GM12865 (cell line): ENCODE measurements around the gene EFCAB11.

Experiments
- DNase-seq: peaks from one replicate; pipeline ENCODE4 v3.0.0; 2010; ENCODE audit warnings: low read depth
- H3K4me3 ChIP-seq: 2 replicates; pipeline ENCODE4 v1.5.1; 2011; ENCODE audit warnings: mild to moderate bottlenecking, low read depth, low read length, control low read depth
- TF ChIP-seq, protein P1 (sequence below): IDR thresholded peaks from 2 replicates; pipeline ENCODE4 v1.5.1; 2011; ENCODE audit warnings: low read length, control low read depth, low read depth, inconsistent platforms; ENCODE audit not compliant: insufficient read depth; ENCODE audit errors: missing control alignments

Gene EFCAB11

DNA sequence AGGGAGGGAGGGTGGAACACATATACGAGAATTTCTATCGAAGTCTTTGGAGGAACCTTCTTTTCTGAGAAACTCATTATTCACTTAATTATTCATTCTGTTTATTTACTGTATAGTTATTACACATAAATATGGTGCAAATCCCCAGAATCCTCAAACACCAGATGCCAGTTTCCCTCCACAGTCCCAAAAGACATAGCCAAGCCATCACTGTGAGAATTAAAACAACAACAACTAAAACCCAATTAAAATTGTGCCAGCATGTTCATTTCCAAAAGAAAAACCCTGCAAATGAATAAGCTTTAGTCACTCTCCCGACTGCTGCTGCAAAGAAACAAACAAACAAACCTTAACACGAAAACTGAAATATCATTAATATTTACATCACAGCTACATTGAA, 173.5 kb downstream of the EFCAB11 start:
- no peak overlapping the region for H3K4me3 ChIP-seq
- DNase-seq = no peak
- TF ChIP-seq, protein P1, sequence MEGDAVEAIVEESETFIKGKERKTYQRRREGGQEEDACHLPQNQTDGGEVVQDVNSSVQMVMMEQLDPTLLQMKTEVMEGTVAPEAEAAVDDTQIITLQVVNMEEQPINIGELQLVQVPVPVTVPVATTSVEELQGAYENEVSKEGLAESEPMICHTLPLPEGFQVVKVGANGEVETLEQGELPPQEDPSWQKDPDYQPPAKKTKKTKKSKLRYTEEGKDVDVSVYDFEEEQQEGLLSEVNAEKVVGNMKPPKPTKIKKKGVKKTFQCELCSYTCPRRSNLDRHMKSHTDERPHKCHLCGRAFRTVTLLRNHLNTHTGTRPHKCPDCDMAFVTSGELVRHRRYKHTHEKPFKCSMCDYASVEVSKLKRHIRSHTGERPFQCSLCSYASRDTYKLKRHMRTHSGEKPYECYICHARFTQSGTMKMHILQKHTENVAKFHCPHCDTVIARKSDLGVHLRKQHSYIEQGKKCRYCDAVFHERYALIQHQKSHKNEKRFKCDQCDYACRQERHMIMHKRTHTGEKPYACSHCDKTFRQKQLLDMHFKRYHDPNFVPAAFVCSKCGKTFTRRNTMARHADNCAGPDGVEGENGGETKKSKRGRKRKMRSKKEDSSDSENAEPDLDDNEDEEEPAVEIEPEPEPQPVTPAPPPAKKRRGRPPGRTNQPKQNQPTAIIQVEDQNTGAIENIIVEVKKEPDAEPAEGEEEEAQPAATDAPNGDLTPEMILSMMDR = no peak

DNA sequence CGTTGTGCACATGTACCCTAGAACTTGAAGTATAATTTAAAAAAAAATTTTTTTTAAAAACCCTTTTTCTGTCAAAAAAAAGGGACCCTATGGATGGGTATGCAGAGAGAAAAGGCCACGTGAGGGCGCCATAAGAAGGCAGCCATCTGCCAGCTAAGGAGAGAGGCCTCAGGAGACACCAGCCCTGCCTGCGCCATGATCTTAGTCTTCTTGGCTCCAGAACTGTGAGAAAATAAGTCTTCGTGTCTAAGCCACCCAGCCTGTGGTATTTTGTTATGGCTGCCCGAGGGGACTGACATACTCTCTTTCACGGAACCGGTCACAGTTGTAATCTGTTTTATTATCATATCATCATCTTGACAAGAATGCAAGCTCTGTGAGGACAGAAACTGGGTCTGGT, 174.8 kb downstream of the EFCAB11 start:
- DNase-seq = no peak
- TF ChIP-seq, protein P1 = no peak
- H3K4me3 ChIP-seq = no peak overlapping the region

DNA sequence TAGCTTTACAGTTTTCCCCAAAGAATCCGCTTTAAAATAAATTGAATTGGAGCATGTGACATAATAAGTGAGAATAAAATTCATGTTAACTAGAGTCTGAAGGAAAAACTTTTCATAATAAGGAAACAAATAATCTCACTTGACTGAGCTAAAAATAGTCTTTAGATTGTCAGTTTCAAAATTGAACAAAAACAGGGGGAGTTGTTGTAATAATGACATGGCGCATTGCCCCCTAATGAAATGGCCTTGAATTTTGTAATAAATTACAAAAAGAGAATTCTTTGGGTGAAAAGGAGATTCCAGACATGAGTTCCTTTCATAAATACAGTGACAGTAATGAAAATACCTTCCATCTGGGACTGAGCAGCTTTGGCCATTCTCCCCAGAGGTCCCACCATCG, 178.6 kb downstream of the EFCAB11 start:
- TF ChIP-seq, protein P1 = no peak
- DNase-seq = no peak
- H3K4me3 ChIP-seq = no peak overlapping the region

DNA sequence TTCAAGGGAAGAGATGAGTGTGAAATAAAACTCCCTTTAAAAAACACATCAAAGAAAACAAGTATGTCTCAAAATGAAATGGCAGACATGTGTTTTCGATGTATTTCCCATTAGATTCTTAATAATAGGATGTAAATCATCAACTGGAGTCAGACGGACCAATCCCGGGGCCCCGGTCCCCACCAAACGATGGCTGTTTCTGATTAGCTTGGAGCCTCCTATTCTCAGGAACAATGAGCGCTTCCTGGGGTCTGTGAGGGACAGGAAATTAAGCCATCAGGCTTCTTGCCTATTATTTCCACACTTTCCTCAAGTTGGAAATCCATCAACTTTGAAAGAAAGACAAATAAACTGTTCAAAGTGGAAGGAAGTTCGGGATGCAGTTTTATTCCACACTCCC, 179.4 kb downstream of the EFCAB11 start:
- no peak overlapping the region for H3K4me3 ChIP-seq
- DNase-seq = no peak
- TF ChIP-seq, protein P1 = no peak

DNA sequence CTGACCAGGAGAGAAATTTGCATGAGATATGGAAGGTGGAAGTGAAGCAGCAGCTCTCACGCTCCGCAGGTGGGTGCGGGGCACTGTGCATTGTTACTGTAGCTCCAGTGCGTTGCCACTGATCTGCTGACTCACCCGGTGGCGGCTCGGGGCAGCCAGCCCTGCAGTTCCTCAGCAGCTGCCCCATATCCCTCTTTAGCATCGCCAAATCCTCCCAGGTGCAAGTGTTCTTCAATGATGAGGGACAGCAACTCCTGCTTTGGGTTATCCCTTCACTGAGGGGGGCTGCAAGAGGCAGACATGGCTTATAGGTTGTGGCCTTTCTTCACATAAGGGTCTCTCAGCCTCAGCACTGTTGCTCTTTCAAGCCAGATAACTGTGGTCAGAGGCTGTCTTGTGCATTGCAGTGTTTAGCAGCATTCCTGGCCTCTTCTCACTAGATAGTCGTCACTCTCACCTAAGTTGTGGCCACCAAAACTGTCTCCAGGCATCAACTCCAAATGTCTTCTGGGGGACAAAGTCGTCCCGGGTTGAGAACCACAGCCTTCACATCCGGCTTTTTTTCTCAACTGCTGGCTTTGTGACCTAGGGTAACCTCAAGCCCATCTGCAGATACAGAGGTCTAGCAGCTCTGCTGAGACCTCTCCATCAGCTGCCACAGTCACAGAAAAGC, 180.8 kb downstream of the EFCAB11 start:
- DNase-seq = peak; percentile 94
- H3K4me3 ChIP-seq = peak overlapping the region; percentile 19; the same call in 1 of the 2 replicates

DNA sequence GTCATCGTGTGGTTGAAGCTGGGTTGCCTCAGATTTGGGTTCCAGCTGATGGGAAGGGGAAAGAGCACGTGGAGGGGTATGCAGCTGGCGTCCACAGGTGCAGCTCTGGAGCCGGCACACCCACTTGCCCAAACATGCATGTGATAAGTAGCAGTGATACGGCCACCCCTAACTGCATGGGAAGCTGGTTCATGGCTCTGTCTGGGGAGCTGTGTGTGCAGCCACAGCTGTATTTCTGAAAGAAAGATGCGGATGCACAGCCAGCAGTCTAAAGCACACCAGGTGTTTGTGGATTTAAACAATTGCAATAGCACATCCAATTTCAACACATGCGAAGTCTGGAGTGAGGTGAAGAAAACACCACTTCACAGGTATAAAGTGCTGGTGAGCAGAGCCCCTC, 181.4 kb downstream of the EFCAB11 start:
- DNase-seq = peak; percentile 83
- TF ChIP-seq, protein P1 = no peak
- H3K4me3 ChIP-seq = peak overlapping the region; percentile 19

More for the DNA sequence above, 180.8 kb downstream of the EFCAB11 start:
- TF ChIP-seq, protein P1 = no peak

DNA sequence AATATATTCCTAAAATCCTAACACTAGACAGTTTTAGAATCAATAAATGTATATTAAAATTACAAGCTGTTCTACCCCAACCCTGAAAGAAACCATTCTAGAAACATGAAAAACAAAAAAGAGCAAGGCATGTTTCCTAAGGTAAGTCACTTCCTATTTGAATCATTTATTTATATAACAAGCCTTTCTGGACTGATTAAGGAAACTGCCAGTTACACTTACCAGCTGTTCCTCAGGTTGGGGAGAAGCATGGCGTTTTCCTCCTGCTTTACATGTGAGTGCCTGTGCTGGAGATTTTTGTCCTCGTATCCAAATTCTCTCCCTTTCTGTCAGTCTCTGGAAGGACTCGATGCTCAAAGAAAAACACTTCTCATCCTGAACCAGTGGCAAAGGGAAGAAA, 183.3 kb downstream of the EFCAB11 start:
- DNase-seq = no peak
- TF ChIP-seq, protein P1 = no peak

More for the DNA sequence above, 183.3 kb downstream of the EFCAB11 start:
- H3K4me3 ChIP-seq = no peak overlapping the region
